T-cell (primary cell): Measurements from ENCODE around the gene KBTBD8. TPM values are rescaled to one million over a fixed set of nuclear protein-coding genes. Genes with fewer than 3 reads are reported as not detected.

ENCODE experiments used
- ATAC-seq, 4 experiments: fragments of 200-7000 bp in 3 of 4; fragments of 150-1000 bp in 1 of 4; cut with Tn5 transposase; replicated peaks in 1 of 4; 1 replicate in 3 of 4; 2 replicates in 1 of 4; pipeline ENCODE4 v1.10.0; 2021; ENCODE audit warnings: moderate library complexity in 3 of 4, mild to moderate bottlenecking in 2 of 4, moderate number of reproducible peaks in 1 of 4
- CTCF ChIA-PET, 2 donors: fragments of 300-600 bp; sonication (Branson Sonifier 250); formaldehyde crosslinking; loops; one replicate each; lab custom pipeline; 2022; ENCODE audit warnings: antibody characterized with exemption in 2 of 2; lab: Charles Lee
- POLR2A ChIA-PET, 2 donors: fragments of 300-600 bp; sonication (Branson Sonifier 250); formaldehyde crosslinking; loops; one replicate each; lab custom pipeline; 2022; ENCODE audit warnings: antibody characterized with exemption in 2 of 2; lab: Charles Lee
- DNase-seq, 35 experiments: peaks; one replicate each; pipeline versions ENCODE4 v3.0.0 to v3.0.0-alpha.2; 2013 to 2023
- H3K27ac ChIP-seq: one replicate; pipeline ENCODE4 v1.5.1; 2013; ENCODE audit warnings: low read length
- H3K27me3 ChIP-seq, 2 experiments: replicated peaks in 1 of 2; 1 replicate in 1 of 2; 2 replicates in 1 of 2; pipeline versions ENCODE4 v1.6.1 to v1.7.0; 2013; ENCODE audit warnings: low read length in 1 of 2, mixed read lengths in 1 of 2; ENCODE audit not compliant: control insufficient read depth in 2 of 2, insufficient read depth in 2 of 2; ENCODE audit errors: extremely low read depth in 1 of 2
- H3K36me3 ChIP-seq, 2 donors: 1 replicate in 1 of 2; 2 replicates in 1 of 2; pipeline versions ENCODE4 v1.6.1 to v1.7.0; 2013; ENCODE audit warnings: low read length in 1 of 2; ENCODE audit not compliant: control insufficient read depth in 2 of 2, insufficient read depth in 1 of 2; ENCODE audit errors: extremely low read depth in 1 of 2
- H3K4me1 ChIP-seq, 2 experiments: 1 replicate in 1 of 2; 2 replicates in 1 of 2; pipeline versions ENCODE4 v1.6.1 to v1.7.0; 2013; ENCODE audit warnings: low read length in 2 of 2, mixed read lengths in 1 of 2; ENCODE audit not compliant: insufficient read depth in 2 of 2, control insufficient read depth in 1 of 2; ENCODE audit errors: extremely low read depth in 1 of 2
- H3K4me3 ChIP-seq, 2 donors: 1 replicate in 1 of 2; 2 replicates in 1 of 2; pipeline versions ENCODE4 v1.5.1 to v1.7.0; 2013; ENCODE audit warnings: mild to moderate bottlenecking in 2 of 2, low read length in 1 of 2, moderate library complexity in 1 of 2; ENCODE audit not compliant: control insufficient read depth in 1 of 2; ENCODE audit errors: extremely low read depth in 1 of 2
- H3K9me3 ChIP-seq: 2 replicates; pipeline ENCODE4 v1.7.0; 2013
- H3K27ac Mint-ChIP-seq, 2 donors: one replicate each; pipeline ENCODE4 v1.8.0; 2020 to 2021; ENCODE audit warnings: mild to moderate bottlenecking in 2 of 2, mixed read lengths in 2 of 2
- H3K27me3 Mint-ChIP-seq, 2 donors: one replicate each; pipeline ENCODE4 v1.8.0; 2021 to 2022; ENCODE audit warnings: mixed read lengths in 2 of 2
- H3K36me3 Mint-ChIP-seq: one replicate; pipeline ENCODE4 v1.8.0; 2021; ENCODE audit warnings: mixed read lengths
- H3K4me1 Mint-ChIP-seq, 3 donors: one replicate each; pipeline ENCODE4 v1.8.0; 2020 to 2022; ENCODE audit warnings: mixed read lengths in 3 of 3, mild to moderate bottlenecking in 1 of 3
- H3K4me3 Mint-ChIP-seq, 3 donors: one replicate each; pipeline ENCODE4 v1.8.0; 2020 to 2022; ENCODE audit warnings: mild to moderate bottlenecking in 3 of 3, mixed read lengths in 3 of 3, moderate library complexity in 3 of 3
- H3K9me3 Mint-ChIP-seq, 3 donors: one replicate each; pipeline ENCODE4 v1.8.0; 2020 to 2022; ENCODE audit warnings: mixed read lengths in 3 of 3
- WGBS: methylation state at CpG from one replicate; pipeline ENCODE4 v1.1.5; 2013; ENCODE audit warnings: missing lambda C conversion rate; ENCODE audit not compliant: insufficient coverage; 5-methylcytosine and 5-hydroxymethylcytosine counted together
- total RNA-seq, 35 experiments: library from RNA in 6 of 35; stranded (reverse) in 6 of 35; fragments of 120-200 nt in 1 of 35; gene quantifications; one replicate each; pipeline versions ENCODE4 v1.2.1 to v1.2.4 and lab custom pipeline; 2013 to 2026

The KBTBD8 gene
- total RNA-seq, 5 donors from 2014 or later (not counting 1 experiment from before 2014, with no cell fraction given), result 3.3 to 11.5 (median 6.1) TPM

- H3K4me1 ChIP-seq, result no peaks in the 10 kb centered on the region
- ChIA-PET POLR2A (no interaction called here), CTCF (interaction anchor here in 1 of 2 donors (0.6 to 1.3 kb wide), 3 partner anchors 65 to 621 kb away, joined by 3 read pairs; no protein-coding TSS in a partner anchor)
- Mint-ChIP-seq H3K4me3 (no peak overlapping the region), H3K27ac (no peak overlapping the region), H3K4me1 (peaks cover 0 to 6% (median 6%) of the 10 kb centered on the region in 3 donors), H3K9me3 (peaks cover 6 to 9% (median 7%) of the 10 kb centered on the region in 3 donors), H3K27me3 (peaks cover 3 to 11% of the 10 kb centered on the region in 2 donors), H3K36me3 (peaks cover 3% of the 10 kb centered on the region)
- no peaks in the 10 kb centered on the region for H3K9me3 ChIP-seq
- H3K36me3 ChIP-seq, result no peaks in the 10 kb centered on the region
- ATAC-seq (no peak), DNase-seq (no peak)
- WGBS, result 100% methylated on average over 2 of the region's 3 CpGs
- H3K27ac ChIP-seq, result no peak overlapping the region
- no peak overlapping the region for H3K4me3 ChIP-seq
- peaks cover 0 to 2% of the 10 kb centered on the region in 2 experiments for H3K27me3 ChIP-seq
These were observed 50.6 kb downstream of the KBTBD8 start for GRCh38 chr3:67048715-67049074.

DNA sequence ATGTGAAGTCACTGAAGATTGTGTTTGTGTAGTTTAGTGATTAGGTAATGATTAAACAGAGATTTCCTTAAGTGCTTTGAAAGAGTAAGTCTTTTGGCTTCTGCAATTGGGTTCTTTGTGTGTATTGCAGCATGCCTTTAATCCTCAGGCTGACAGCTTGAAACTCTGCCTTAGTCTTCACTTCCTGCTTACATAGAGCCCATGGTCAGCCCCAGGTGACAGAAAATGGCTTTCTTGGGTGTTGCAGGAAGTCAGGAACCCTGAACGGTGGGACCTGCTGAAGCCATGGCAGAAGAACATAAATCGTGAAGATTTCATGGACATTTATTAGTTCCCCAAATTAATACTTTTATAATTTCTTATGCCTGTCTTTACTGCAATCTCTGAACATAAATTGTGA is 61.3 kb downstream of the KBTBD8 start:
- no peak overlapping the region for H3K4me3 Mint-ChIP-seq
- no peak for DNase-seq
- ATAC-seq, result no peak

More for the DNA sequence above, 61.3 kb downstream of the KBTBD8 start:
- CTCF ChIA-PET, result no interaction called here
- Histone ChIP-seq H3K27me3 (no peaks in the 10 kb centered on the region), H3K9me3 (no peaks in the 10 kb centered on the region), H3K4me1 (no peaks in the 10 kb centered on the region), H3K36me3 (no peaks in the 10 kb centered on the region), H3K4me3 (no peak overlapping the region), H3K27ac (no peak overlapping the region)
- Mint-ChIP-seq H3K36me3 (no peaks in the 10 kb centered on the region), H3K9me3 (peaks cover 3 to 14% (median 8%) of the 10 kb centered on the region in 3 donors), H3K4me1 (no peaks in the 10 kb centered on the region), H3K27ac (no peak overlapping the region), H3K27me3 (peaks cover 3 to 15% of the 10 kb centered on the region in 2 donors)
- no CpG with 5 or more reads among the region's 2 CpGs for WGBS
- POLR2A ChIA-PET, result no interaction called here
